Measurements from ENCODE around the gene MAP1LC3B2.

DNA sequence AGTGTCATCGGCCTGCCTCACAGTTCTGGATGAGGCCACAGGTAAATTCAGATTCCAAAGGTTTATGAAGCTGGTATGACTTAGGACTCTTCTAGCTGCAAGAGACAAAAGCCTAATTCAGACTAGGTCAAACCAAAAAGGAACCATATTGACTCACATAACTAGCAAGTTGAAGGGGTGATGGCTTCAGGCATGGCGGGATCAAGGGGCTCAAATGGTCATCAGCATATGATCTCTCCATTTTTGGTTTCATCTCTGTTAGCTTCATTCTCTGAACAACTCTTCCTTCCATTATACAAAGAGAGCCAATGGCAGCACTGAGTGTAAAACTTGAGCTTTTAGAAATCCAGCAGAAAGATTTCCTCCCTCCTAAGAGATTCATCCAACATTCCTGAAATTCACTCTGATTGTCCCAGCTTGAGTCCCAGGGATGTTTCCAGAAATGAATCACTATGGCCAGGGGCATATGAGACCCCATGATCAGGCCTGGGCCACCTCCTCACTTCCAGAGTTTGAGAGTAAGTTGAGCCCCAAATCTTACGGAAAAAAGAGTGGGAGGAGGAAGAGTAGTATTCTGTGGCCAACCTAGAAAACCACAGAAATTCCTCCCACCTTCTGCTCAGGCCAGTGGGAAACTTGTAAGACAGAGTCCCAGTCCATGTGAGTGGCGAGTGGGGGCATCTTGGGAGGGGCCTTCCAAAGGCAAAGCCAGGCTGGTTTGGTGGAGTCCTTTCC lies 2.0 kb upstream of the MAP1LC3B2 start:
- TF ChIP-seq, protein P1, sequence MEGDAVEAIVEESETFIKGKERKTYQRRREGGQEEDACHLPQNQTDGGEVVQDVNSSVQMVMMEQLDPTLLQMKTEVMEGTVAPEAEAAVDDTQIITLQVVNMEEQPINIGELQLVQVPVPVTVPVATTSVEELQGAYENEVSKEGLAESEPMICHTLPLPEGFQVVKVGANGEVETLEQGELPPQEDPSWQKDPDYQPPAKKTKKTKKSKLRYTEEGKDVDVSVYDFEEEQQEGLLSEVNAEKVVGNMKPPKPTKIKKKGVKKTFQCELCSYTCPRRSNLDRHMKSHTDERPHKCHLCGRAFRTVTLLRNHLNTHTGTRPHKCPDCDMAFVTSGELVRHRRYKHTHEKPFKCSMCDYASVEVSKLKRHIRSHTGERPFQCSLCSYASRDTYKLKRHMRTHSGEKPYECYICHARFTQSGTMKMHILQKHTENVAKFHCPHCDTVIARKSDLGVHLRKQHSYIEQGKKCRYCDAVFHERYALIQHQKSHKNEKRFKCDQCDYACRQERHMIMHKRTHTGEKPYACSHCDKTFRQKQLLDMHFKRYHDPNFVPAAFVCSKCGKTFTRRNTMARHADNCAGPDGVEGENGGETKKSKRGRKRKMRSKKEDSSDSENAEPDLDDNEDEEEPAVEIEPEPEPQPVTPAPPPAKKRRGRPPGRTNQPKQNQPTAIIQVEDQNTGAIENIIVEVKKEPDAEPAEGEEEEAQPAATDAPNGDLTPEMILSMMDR (conservative IDR thresholded peaks at IDR 0.05 in 1 of 2, IDR thresholded peaks at IDR 0.05 in 1 of 2; ENCODE audit: extremely low read depth in 1 of 2, insufficient read depth in 1 of 2, low read depth in 1 of 2, low read length in 2 of 2), result no peak
- TF ChIP-seq EZH2 (IDR thresholded peaks at IDR 0.05; ENCODE audit: borderline replicate concordance, low read length), result no peak
